GM18526 (cell line): ENCODE data around the gene LCLAT1.

ENCODE experiments used
- POLR2A ChIP-seq: IDR thresholded peaks from 3 replicates; pipeline ENCODE4 v1.6.1; 2011; ENCODE audit not compliant: insufficient read length; ENCODE audit errors: extremely low read depth

Gene LCLAT1

DNA sequence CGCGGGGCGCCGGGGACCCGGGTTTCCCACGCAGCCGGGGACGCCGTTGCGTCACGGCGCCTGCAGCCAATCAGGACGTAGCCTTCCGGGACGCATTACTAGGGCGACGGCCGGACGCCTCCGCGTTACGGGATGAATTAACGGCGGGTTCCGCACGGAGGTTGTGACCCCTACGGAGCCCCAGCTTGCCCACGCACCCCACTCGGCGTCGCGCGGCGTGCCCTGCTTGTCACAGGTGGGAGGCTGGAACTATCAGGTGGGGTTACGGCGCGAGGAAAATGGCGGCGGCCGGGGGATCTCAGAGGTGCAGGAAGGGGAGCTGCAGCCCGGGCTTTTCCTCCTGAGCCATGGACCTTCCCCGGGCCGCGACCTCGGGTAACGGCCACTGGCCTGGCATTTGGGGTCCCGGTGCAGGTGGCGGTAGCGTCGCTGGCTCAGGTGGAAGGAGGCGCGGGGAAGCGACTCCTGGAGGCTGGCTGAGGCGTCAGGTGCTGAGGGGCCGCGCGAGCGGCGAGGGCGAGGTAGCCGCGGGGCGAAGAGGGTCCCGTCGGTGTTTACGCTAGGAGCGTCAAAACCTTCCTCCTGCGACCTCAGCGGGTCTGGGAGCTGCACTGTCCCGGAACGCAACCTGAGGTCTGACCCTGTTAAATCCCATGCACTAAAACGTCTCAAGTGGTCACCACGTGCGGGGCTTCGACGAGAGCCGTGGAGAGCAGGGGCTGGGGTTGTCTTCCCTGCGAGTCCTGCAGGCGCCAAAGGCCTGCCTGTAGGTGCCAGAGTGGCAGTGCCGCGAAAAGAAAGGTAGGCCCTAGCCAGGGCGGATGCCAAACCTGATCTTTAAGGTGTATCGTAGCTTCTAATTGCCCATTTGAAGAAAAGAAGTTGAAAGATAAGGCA lies at the start of gene LCLAT1:
Gene LCLAT1 (plus strand): TSS at position 98 of the 897 bp plus-strand sequence. CDS start 78,345 bp downstream, outside the sequence.
- TF ChIP-seq POLR2A = peak; percentile 57

DNA sequence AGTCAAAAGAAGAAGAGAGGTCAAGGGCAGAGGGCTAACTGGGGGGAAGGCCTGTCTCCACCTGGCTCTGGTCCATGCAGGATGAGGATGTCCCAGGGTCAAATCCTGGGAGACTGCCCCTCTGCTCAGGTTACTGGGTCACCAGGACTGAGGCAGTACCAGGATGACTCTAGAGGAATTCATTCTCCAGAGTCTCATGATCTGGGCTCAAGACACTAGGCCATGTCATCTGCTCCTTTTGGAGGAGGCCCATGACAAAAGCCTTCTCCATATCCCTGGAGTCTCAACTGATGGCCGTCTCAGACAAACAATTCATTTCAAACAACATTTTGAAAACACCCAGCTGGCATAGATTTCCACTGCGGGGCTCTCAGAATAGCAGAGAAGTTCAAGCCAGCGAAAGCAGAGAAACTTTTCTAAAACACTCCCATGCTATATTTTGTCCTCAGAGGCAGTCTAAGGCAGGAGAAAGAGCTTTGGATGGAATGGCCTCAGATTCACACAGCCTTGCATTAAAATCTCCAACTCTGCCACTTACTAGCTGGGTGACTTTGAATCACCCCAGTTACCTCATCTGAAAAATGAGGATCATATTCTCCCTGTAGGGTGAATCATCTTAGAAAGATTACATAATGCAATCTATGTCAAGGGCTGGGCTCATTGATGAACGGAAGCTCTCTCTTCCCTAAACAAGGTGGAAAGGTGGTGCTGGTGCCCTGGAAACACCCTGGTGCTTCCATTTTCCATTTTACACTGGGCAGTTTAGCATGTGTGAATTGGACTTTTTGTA lies 48.8 kb upstream of the LCLAT1 start:
- TF ChIP-seq POLR2A = no peak

GRCh38 chr2:30400151-30400954 lies 46.7 kb upstream of the LCLAT1 start:
- no peak for TF ChIP-seq POLR2A

- no peak for TF ChIP-seq POLR2A
Observed at GRCh38 chr2:30402441-30403182, 44.4 kb upstream of the LCLAT1 start.

DNA sequence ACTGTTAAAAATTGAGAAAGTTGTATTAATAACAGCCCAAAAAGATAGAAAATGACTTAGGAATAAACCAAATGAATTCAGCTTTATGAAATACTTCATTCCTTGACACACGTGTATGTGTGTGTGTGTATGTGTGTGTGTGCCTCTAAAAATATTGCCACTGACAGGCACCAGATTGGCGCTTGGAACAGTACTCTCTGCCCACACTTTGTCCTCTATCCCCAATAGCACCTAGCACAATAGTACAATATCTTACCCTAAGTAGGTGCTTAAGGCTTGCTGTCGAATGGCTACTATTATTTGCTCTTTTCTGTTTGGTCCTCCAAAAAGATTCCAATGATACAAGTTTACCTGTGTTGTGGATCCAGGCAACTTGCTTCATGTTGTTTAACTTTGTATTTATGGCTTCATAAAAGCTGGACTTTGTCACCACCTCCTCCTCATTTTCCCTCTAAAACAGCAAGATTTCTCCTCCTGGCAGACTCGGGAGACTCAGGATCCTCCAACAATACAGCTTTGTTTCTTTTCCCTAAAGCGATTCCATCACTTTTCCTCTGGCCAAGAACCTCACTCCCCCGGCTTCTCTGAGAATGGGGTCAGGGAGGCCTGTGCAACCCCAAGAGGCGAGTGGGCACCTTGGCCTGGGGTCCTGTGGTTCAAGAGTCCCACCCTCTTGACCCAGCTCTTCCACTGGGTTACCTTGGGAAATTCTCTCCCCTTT lies 43.3 kb upstream of the LCLAT1 start:
- TF ChIP-seq POLR2A = no peak

GRCh38 chr2:30404319-30405259 lies 42.5 kb upstream of the LCLAT1 start:
- TF ChIP-seq POLR2A = no peak

DNA sequence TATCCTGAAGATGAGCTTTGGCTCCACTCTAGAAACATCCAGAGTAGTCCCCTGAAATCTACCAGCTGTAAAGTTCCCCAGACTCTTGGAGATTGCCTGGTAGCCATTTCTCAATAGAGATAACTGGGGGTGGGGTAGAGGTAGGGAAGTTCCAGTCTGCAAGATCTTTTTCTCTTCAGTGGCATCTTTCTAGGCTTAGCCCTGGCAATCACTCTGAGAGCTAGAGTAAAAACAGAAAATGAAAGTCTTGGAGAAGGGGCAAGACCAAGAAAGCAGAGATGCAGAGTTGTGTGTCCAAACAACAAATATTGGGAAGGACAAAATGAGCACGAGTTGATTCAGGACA lies 41.8 kb upstream of the LCLAT1 start:
- TF ChIP-seq POLR2A = no peak

- no peak for TF ChIP-seq POLR2A
Observed at GRCh38 chr2:30406853-30407252, 40.2 kb upstream of the LCLAT1 start.

GRCh38 chr2:30408961-30409387 lies 38.1 kb upstream of the LCLAT1 start:
- no peak for TF ChIP-seq POLR2A

GRCh38 chr2:30410217-30410616 lies 36.8 kb upstream of the LCLAT1 start:
- TF ChIP-seq POLR2A = no peak

DNA sequence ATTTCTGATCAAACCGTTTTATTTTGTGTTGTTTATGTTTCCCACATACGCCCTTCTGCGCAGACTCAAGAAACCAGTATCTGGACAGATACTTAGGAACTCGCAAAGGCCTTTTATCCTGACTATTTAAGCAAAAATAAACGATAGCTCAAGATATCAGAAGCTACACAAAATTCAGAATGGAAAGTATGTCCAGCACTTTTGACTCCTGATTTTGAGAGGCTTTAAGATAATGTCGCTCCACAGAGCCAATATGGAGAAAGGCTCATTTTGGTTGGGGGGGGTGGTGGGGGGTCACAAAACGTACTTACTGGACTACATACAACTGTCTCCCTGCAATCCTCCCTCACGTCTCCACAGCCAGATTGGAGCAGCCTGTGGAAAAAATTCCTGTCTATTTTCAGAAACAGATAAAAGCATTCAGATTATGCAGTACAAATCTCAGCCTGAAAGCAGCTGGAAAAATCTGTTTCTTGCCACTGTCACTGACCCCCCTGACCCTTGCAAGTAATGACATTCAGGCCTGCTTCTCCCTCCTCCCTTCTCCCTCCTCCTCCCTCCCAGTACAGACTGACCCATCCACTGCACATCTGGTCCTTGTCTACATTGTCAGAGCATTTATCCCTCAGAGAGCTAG lies 34.9 kb upstream of the LCLAT1 start:
- no peak for TF ChIP-seq POLR2A
